Activated CD4-positive, alpha-beta T cell treated with anti-CD3 and anti-CD28 coated beads for 36 hours (primary cell): Measurements from ENCODE around the gene PTPRJ. TPM values are rescaled to one million over a fixed set of nuclear protein-coding genes. Genes with fewer than 3 reads are reported as not detected.
"Not testable (repeated sequence)": the region's sequence is repeated elsewhere in the genome, so short reads cannot be mapped to it uniquely, and the experiment has no call there.

Source experiments
- ATAC-seq: fragments of 200-7000 bp; cut with Tn5 transposase; one replicate; pipeline ENCODE4 v1.10.0; 2021; ENCODE audit warnings: mild to moderate bottlenecking, moderate library complexity
- CTCF ChIA-PET: fragments of 350-600 bp; sonication (Branson Sonifier 250); formaldehyde crosslinking; loops from one replicate; lab custom pipeline; 2021; ENCODE audit warnings: antibody characterized with exemption; lab: Charles Lee
- POLR2A ChIA-PET: fragments of 350-600 bp; sonication (Branson Sonifier 250); formaldehyde crosslinking; loops from one replicate; lab custom pipeline; 2021; ENCODE audit warnings: antibody characterized with exemption, inconsistent platforms; lab: Charles Lee
- DNase-seq: peaks from one replicate; pipeline ENCODE4 v3.0.0-alpha.2; 2020
- H3K27ac Mint-ChIP-seq: one replicate; pipeline ENCODE4 v1.8.0; 2021; ENCODE audit warnings: mixed read lengths
- H3K27me3 Mint-ChIP-seq: one replicate; pipeline ENCODE4 v1.8.0; 2021; ENCODE audit warnings: mixed read lengths
- H3K36me3 Mint-ChIP-seq: one replicate; pipeline ENCODE4 v1.8.0; 2021; ENCODE audit warnings: low read depth, mixed read lengths
- H3K4me1 Mint-ChIP-seq: one replicate; pipeline ENCODE4 v1.8.0; 2021; ENCODE audit warnings: mixed read lengths
- H3K4me3 Mint-ChIP-seq: one replicate; pipeline ENCODE4 v1.8.0; 2021; ENCODE audit warnings: mild to moderate bottlenecking, moderate library complexity, mixed read lengths
- H3K9me3 Mint-ChIP-seq: one replicate; pipeline ENCODE4 v1.8.0; 2021; ENCODE audit warnings: low read depth, mixed read lengths
- intact Hi-C, 2 experiments: fragments of 100-400 bp; cut with DNase I in 1 of 2; cut with micrococcal nuclease in 1 of 2; formaldehyde crosslinking; loops; one replicate each; pipeline versions ENCODE4 v1.14.2 to v1.15.1; 2022 to 2024; cut with DNase I, micrococcal nuclease
- total RNA-seq, 2 experiments: library from RNA; stranded (reverse); gene quantifications; one replicate each; pipeline ENCODE4 v1.2.3, GENCODE V29; 2021

Gene PTPRJ
- total RNA-seq, 2 experiments from 2014 or later: 20.8 to 21.3 TPM

DNA sequence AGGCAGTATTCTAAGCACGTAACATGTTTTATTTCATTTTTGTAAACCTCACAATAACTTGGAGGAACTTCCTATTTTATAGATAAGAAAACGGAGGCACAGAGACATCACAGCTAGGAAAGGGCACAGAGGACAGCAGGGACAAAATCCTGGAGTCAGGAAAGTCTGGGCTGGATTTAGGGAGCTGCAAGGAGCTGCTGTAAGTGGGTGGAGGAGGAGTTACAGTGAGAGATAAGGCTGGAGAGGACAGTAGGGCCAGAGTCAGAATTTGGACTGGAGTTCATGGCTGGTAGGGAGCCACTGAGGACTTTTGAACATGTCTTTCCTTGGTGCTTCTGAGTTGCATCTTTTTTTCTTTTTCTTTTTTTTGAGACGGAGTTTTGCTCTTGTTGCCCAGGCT, 32.2 kb upstream of the PTPRJ start:
- POLR2A ChIA-PET: no interaction called here
- H3K27me3 Mint-ChIP-seq: no peaks in the 10 kb centered on the region
- intact Hi-C loops: no loop called here
- CTCF ChIA-PET: interaction anchor here (0.6 to 1.8 kb wide), 3 partner anchors 14 to 159 kb away, joined by 3 to 6 read pairs (median 5); no protein-coding TSS in a partner anchor
- no peaks in the 10 kb centered on the region for H3K36me3 Mint-ChIP-seq
- H3K27ac Mint-ChIP-seq: peak overlapping the region; percentile 67
- no peaks in the 10 kb centered on the region for H3K9me3 Mint-ChIP-seq
- ATAC-seq (no peak), DNase-seq (no peak)
- no peak overlapping the region for H3K4me3 Mint-ChIP-seq
- peaks cover 37% of the 10 kb centered on the region for H3K4me1 Mint-ChIP-seq

DNA sequence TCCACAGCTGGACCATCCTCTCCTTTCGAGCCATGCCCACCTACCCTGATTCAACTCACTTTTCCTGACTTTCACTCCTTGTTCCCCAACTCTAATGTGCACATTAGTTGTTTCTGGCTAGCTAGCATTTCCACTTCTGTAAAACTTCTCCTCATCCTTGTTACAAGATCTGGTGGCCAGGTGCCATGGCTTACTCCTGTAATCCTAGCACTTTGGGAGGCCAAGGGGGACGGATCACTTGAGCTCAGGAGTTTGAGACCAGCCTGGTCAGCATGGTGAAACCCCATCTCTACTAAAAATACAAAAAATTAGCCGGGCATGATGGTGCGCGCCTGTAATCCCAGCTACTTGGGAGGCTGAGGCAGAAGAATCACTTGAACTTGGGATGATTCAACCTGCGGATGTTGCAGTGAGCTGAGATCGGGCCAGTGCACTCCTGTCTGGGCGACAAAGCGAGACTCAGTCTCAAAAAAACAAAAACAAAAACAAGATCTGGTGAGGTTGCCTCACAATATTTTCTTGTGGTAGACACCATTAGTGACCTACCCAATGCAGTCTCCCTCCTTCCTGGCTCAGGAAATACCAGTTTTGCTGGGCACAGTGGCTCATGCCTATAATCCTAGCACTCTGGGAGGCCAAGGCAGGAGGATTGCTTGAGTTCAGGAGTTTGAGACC, 31.2 kb upstream of the PTPRJ start:
- H3K9me3 Mint-ChIP-seq, DNase-seq, H3K36me3 Mint-ChIP-seq, H3K27ac Mint-ChIP-seq, intact Hi-C loops, H3K4me3 Mint-ChIP-seq, POLR2A ChIA-PET, H3K27me3 Mint-ChIP-seq, ATAC-seq: not testable (repeated sequence)
- CTCF ChIA-PET: interaction anchor here (1.0 to 1.8 kb wide), 3 partner anchors 16 to 159 kb away, joined by 3 to 6 read pairs (median 5); no protein-coding TSS in a partner anchor
- peaks cover 37% of the 10 kb centered on the region for H3K4me1 Mint-ChIP-seq

DNA sequence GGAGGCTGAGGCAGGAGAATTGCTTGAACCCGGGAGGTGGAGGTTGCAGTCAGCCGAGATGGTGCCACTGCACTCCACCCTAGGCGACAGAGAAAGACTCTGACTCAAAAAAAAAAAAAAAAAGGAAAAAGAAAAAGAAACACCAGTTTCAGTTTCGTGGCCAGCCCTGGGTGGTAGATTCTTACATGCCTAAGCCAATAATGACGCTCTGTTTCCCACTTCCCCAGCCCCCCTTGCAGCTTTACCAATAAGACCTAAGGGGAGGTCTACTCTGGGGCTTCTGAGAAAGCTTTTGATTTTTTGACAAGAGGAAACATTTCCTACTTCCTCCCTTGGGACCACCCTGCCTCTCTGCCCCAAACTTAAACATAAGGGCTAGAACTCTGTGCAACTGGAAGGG, 30.0 kb upstream of the PTPRJ start:
- H3K36me3 Mint-ChIP-seq: no peaks in the 10 kb centered on the region
- no peaks in the 10 kb centered on the region for H3K27me3 Mint-ChIP-seq
- intact Hi-C loops: no loop called here
- ChIA-PET CTCF (interaction anchor here (0.6 to 1.8 kb wide), 6 partner anchors 10 to 153 kb away, joined by 3 to 6 read pairs (median 4); no protein-coding TSS in a partner anchor), POLR2A (no interaction called here)
- DNase-seq (peak; percentile 67), ATAC-seq (peak; percentile 67)
- no peak overlapping the region for H3K4me3 Mint-ChIP-seq
- no peaks in the 10 kb centered on the region for H3K9me3 Mint-ChIP-seq
- peak overlapping the region; percentile 12 for H3K27ac Mint-ChIP-seq
- peaks cover 42% of the 10 kb centered on the region for H3K4me1 Mint-ChIP-seq

DNA sequence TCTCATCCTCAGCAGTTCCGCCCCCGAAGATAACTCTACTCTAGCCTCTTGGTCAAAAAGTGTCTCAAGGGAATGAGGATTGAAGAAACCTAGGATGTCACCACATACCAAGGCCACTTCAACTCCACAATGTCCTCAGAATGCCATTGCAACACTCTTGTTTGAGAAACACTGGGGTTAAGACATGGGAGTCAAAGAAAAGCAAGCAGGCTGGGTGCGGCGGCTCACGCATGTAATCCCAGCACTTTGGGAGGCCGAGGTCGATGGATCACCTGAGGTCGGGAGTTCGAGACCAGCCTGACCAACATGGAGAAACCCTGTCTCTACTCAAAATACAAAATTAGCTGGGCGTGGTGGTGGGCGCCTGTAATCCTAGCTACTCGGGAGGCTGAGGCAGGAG, 28.9 kb upstream of the PTPRJ start:
- peaks cover 40% of the 10 kb centered on the region for H3K4me1 Mint-ChIP-seq
- intact Hi-C loops, H3K36me3 Mint-ChIP-seq, DNase-seq, H3K27me3 Mint-ChIP-seq, H3K9me3 Mint-ChIP-seq, POLR2A ChIA-PET, H3K4me3 Mint-ChIP-seq, H3K27ac Mint-ChIP-seq, ATAC-seq: not testable (repeated sequence)
- CTCF ChIA-PET: interaction anchor here (1.1 kb wide), 1 partner anchor 17 kb away, joined by 4 read pairs; no protein-coding TSS in a partner anchor

DNA sequence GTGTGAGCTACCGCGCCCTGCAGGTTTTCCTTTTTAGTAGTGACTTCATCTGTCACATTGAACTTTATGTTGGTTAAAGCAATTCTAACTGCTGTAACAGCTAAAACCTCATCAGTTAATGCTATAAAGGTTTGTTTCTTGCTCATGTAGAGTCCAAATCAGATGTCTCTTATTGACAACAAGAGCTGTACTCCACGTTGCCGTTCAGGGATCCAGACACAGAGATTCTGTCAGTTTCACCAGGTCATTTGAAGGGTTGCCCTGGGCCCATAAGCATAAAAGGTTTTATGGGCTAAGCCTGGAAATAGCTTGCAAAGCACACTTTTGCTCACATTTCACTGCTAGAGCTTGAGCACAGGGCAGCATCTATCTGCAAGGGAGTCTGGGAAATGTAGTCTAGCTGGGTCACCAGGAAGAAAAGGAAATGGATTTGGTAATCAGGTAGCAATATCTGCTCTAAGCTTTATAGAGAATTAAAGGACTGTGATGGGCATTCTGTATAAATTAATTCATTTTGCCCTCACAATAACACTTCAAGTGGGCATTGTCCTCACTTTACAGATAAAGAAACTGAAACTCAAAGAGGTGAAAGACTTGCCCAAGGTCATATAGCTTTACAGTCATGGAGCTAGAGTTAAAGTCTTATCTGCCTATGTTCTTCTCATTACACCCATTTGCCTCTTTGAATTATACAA, 25.2 kb upstream of the PTPRJ start:
- POLR2A ChIA-PET: no interaction called here
- Mint-ChIP-seq H3K27ac (no peak overlapping the region), H3K36me3 (no peaks in the 10 kb centered on the region), H3K27me3 (no peaks in the 10 kb centered on the region), H3K4me3 (no peak overlapping the region), H3K9me3 (no peaks in the 10 kb centered on the region), H3K4me1 (peaks cover 14% of the 10 kb centered on the region)
- ATAC-seq (peak; percentile 24), DNase-seq (no peak)
- intact Hi-C loops: no loop called here
- CTCF ChIA-PET: interaction anchor here (0.7 to 1.5 kb wide), 7 partner anchors 13 to 166 kb away, joined by 3 to 8 read pairs (median 4); no protein-coding TSS in a partner anchor

DNA sequence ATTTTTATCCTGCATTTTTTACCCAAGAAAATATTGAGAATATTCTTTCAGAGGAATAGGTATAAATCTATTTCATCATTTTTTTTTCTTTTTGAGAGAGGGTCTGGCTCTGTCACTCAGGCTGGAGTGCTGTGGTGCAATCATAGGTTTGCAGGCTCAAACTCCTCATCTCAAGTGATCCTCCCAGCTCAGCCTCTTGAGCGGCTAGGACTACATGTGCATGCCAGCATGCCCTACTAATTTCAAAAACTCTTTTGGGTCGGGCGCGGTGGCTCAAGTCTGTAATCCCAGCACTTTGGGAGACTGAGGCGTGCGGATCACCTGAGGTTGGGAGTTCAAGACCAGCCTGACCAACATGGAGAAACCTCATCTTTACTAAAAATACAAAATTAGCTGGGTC, 20.3 kb upstream of the PTPRJ start:
- Mint-ChIP-seq H3K4me3 (no peak overlapping the region), H3K36me3 (no peaks in the 10 kb centered on the region), H3K4me1 (peaks cover 6% of the 10 kb centered on the region), H3K9me3 (no peaks in the 10 kb centered on the region), H3K27ac (no peak overlapping the region), H3K27me3 (no peaks in the 10 kb centered on the region)
- intact Hi-C loops: no loop called here
- CTCF ChIA-PET: interaction anchor here (0.7 kb wide), 1 partner anchor 46 kb away, joined by 6 read pairs; no protein-coding TSS in a partner anchor
- ATAC-seq: no peak
- DNase-seq: no peak
- POLR2A ChIA-PET: no interaction called here

DNA sequence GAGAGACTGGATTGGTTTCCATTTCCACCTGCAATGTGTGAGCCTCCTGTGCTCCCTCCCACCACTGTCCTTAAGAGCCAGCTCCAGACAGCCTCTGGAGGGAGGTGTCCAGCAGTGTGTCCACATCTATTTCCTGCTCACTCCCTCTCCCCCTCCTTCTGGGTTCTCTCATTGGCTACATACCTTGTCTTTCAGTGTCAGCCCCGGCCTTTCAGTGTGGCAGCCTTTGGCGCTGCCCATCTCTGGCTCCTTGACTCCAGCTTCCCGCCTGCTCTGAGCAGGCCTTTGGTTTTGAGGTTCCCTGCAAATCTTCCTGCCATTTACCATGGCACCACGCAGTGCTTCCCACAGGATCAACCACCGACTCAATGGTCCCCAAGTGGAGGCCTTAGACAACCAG, 19.0 kb upstream of the PTPRJ start:
- Mint-ChIP-seq H3K27ac (no peak overlapping the region), H3K27me3 (no peaks in the 10 kb centered on the region), H3K36me3 (no peaks in the 10 kb centered on the region), H3K9me3 (no peaks in the 10 kb centered on the region), H3K4me3 (no peak overlapping the region), H3K4me1 (no peaks in the 10 kb centered on the region)
- intact Hi-C loops: no loop called here
- POLR2A ChIA-PET: no interaction called here
- DNase-seq (no peak), ATAC-seq (no peak)
- CTCF ChIA-PET: interaction anchor here (0.6 to 1.0 kb wide), 2 partner anchors 27 to 146 kb away, joined by 3 read pairs; no protein-coding TSS in a partner anchor

DNA sequence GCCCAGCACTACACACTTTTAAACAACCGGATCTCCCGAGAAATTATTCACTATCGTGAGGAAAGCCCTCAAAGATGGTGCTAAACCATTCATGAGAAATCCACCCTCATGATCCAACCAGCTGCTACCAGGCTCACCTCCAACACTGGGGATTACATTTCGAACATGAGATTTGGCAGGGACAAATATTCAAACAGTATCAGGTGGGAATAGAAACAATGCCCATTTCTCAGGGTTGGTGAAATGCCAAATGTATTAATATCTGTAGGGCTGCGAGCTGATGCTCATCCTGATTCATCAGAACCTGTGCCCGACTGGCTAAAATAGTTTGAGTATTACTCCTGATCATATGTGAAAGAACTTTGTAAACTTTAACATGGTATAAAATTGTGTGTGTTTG, 15.8 kb upstream of the PTPRJ start:
- intact Hi-C loops: loop anchor here in 1 of 2 experiments (1.0 kb wide), 1 partner anchor 146 kb away; no protein-coding TSS in a partner anchor
- Mint-ChIP-seq H3K36me3 (no peaks in the 10 kb centered on the region), H3K9me3 (no peaks in the 10 kb centered on the region), H3K4me1 (no peaks in the 10 kb centered on the region), H3K27me3 (no peaks in the 10 kb centered on the region), H3K4me3 (no peak overlapping the region), H3K27ac (no peak overlapping the region)
- POLR2A ChIA-PET: no interaction called here
- ATAC-seq: no peak
- DNase-seq: no peak
- CTCF ChIA-PET: interaction anchor here (0.5 to 1.2 kb wide), 2 partner anchors 14 to 34 kb away, joined by 3 to 5 read pairs; no protein-coding TSS in a partner anchor

DNA sequence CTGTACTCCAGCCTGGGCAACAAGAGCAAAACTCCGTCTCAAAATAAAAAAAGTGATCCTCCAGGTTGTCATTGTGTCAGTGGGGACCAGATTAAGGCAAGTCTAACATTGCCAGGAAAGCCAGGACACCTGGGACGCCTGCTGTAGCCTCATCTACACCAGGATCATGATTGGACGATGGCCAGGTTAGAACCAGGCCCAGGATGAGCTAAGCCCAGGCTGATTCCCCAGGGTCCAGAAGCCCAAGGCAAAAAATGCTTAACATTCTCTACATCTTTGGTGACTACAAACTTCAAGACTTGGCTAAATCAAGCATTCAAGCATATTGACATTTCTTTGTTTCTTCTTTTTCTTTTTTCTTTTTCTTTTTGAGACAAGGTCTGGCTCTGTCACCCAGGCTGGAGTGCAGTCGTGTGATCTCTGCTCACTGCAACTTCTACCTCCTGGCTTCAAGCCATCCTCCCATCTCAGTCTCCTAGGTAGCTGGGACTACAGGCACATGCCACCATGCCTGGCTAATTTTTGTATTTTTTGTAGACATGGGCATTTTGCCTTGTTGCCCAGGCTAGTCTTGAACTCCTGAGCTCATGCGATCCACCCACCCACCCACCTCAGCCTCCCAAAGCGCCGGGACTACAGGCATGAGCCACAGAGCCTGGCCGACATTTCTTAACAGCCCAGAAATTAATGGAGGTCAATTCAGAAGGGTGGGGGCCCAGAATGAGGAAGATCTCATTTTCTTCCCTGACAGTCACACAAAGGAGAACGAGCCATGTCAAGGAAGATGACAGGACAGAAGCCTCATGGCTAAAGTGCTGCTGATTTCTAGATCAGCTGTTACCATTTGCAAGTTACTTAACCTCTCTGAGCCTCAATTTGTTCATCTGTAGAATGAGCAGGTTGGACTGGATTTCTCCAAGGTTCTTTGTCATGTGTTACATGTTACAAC, 12.5 kb upstream of the PTPRJ start:
- ChIA-PET CTCF (interaction anchor here (0.9 to 1.1 kb wide), 2 partner anchors 12 to 68 kb away, joined by 3 read pairs; no protein-coding TSS in a partner anchor), POLR2A (interaction anchor here (0.7 kb wide), 1 partner anchor 25 kb away, joined by 3 read pairs; no protein-coding TSS in a partner anchor)
- DNase-seq (no peak), ATAC-seq (no peak)
- Mint-ChIP-seq H3K27ac (no peak overlapping the region), H3K4me1 (no peaks in the 10 kb centered on the region), H3K36me3 (no peaks in the 10 kb centered on the region), H3K27me3 (no peaks in the 10 kb centered on the region), H3K4me3 (no peak overlapping the region), H3K9me3 (no peaks in the 10 kb centered on the region)
- intact Hi-C loops: no loop called here

DNA sequence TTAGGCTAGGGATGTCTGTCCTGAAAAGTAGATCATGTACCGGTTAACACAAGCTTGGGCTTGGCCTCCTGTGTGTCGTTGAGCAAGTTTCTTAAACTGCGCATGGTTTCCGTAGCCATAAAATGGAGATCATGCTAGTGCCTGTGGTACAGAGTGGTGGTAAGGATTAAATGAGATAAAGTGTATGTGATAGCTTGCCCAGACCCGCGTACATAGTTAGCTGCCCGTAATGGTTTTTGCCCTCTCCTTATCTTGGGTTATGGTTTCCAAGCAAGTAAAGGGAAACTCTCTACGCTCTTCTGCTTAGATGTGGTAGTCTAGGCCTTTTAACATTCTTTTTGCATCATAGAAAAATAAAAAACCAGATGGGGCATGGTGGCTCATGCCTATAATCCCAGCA, 11.0 kb upstream of the PTPRJ start:
- ATAC-seq (no peak), DNase-seq (no peak)
- no peak overlapping the region for H3K27ac Mint-ChIP-seq
- no peak overlapping the region for H3K4me3 Mint-ChIP-seq
- ChIA-PET POLR2A (no interaction called here), CTCF (interaction anchor here (1.0 kb wide), 1 partner anchor 139 kb away, joined by 4 read pairs; no protein-coding TSS in a partner anchor)
- no peaks in the 10 kb centered on the region for H3K9me3 Mint-ChIP-seq
- no peaks in the 10 kb centered on the region for H3K4me1 Mint-ChIP-seq
- H3K36me3 Mint-ChIP-seq: no peaks in the 10 kb centered on the region
- no peaks in the 10 kb centered on the region for H3K27me3 Mint-ChIP-seq
- intact Hi-C loops: no loop called here

DNA sequence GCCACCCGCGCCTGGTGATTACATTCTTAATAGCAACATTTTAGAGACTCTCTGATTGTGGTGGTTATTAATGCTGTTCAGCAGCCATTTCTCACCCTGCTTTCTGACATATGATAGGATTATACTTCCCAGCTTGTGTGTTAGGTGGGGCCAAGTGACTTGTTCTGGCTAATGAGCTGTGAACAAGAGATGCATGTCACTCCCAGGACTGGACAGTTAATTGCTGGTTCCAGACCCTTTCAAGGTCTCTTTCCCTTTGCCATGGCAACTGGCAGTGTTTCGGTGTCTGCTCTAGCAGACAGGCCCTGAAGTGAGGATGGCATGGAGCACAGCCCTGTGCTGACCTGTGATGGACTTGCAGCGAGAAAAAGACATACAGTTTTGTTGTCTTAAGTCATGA, 8.9 kb upstream of the PTPRJ start:
- no peak overlapping the region for H3K4me3 Mint-ChIP-seq
- no peaks in the 10 kb centered on the region for H3K36me3 Mint-ChIP-seq
- H3K9me3 Mint-ChIP-seq: no peaks in the 10 kb centered on the region
- intact Hi-C loops: no loop called here
- ChIA-PET POLR2A (no interaction called here), CTCF (no interaction called here)
- no peak overlapping the region for H3K27ac Mint-ChIP-seq
- H3K4me1 Mint-ChIP-seq: no peaks in the 10 kb centered on the region
- DNase-seq (no peak), ATAC-seq (no peak)
- H3K27me3 Mint-ChIP-seq: no peaks in the 10 kb centered on the region
